AG10803 (cell line): Measurements from ENCODE around the gene MPLKIP.

Experiments used
- DNase-seq: peaks from one replicate; pipeline ENCODE4 v3.0.0; 2010; ENCODE audit warnings: low read depth
- H3K4me3 ChIP-seq: 2 replicates; pipeline ENCODE4 v1.5.1; 2011; ENCODE audit warnings: mild to moderate bottlenecking, low read length, control low read depth
- TF ChIP-seq, protein P1 (sequence below): conservative IDR thresholded peaks from 2 replicates; pipeline ENCODE4 v1.5.1; 2011; ENCODE audit warnings: mild to moderate bottlenecking, low read length, control low read depth, inconsistent platforms

MPLKIP gene

GRCh38 chr7:40095695-40096327 is 38.6 kb downstream of the MPLKIP start:
- H3K4me3 ChIP-seq: no peak overlapping the region
- no peak for DNase-seq
- TF ChIP-seq, protein P1, sequence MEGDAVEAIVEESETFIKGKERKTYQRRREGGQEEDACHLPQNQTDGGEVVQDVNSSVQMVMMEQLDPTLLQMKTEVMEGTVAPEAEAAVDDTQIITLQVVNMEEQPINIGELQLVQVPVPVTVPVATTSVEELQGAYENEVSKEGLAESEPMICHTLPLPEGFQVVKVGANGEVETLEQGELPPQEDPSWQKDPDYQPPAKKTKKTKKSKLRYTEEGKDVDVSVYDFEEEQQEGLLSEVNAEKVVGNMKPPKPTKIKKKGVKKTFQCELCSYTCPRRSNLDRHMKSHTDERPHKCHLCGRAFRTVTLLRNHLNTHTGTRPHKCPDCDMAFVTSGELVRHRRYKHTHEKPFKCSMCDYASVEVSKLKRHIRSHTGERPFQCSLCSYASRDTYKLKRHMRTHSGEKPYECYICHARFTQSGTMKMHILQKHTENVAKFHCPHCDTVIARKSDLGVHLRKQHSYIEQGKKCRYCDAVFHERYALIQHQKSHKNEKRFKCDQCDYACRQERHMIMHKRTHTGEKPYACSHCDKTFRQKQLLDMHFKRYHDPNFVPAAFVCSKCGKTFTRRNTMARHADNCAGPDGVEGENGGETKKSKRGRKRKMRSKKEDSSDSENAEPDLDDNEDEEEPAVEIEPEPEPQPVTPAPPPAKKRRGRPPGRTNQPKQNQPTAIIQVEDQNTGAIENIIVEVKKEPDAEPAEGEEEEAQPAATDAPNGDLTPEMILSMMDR: no peak

- DNase-seq: no peak
- H3K4me3 ChIP-seq: no peak overlapping the region
- TF ChIP-seq, protein P1: no peak
Measured at GRCh38 chr7:40095230-40095629, 39.2 kb downstream of the MPLKIP start.

GRCh38 chr7:40093631-40094350 is 40.6 kb downstream of the MPLKIP start:
- H3K4me3 ChIP-seq: no peak overlapping the region
- no peak for DNase-seq
- TF ChIP-seq, protein P1: no peak

DNA sequence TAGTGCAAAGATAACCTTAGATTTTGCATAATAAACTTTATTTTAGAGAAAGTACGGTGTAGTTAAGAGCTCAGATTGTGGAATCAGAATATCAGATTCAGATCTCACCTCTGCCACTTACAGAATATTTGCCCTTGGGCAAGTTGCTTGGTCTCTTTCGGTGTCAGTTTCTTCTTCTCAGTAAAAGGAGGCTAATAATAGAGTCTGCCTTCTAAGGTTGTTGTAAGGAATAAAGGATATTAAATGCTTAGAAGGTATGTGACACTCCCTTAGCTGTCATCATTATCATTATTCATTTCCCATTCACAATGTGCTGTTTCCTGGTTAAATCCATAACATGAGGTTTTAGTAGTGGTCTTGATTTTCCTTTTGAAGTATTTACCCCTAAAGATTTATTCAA is 42.2 kb downstream of the MPLKIP start:
- H3K4me3 ChIP-seq: no peak overlapping the region
- TF ChIP-seq, protein P1: no peak
- no peak for DNase-seq

GRCh38 chr7:40077849-40078248 is 56.6 kb downstream of the MPLKIP start:
- DNase-seq: peak; percentile 37
- H3K4me3 ChIP-seq: no peak overlapping the region
- TF ChIP-seq, protein P1: no peak
